Non-pigmented ciliary epithelial cell (primary cell): Measurements from ENCODE around the gene COL27A1.
A peak's percentile ranks its signal among the peaks of the same experiment; 100 is the strongest.

Experiments
- DNase-seq: peaks from one replicate; pipeline ENCODE4 v3.0.0-alpha.2; 2010; ENCODE audit warnings: low read depth

COL27A1 gene

DNA sequence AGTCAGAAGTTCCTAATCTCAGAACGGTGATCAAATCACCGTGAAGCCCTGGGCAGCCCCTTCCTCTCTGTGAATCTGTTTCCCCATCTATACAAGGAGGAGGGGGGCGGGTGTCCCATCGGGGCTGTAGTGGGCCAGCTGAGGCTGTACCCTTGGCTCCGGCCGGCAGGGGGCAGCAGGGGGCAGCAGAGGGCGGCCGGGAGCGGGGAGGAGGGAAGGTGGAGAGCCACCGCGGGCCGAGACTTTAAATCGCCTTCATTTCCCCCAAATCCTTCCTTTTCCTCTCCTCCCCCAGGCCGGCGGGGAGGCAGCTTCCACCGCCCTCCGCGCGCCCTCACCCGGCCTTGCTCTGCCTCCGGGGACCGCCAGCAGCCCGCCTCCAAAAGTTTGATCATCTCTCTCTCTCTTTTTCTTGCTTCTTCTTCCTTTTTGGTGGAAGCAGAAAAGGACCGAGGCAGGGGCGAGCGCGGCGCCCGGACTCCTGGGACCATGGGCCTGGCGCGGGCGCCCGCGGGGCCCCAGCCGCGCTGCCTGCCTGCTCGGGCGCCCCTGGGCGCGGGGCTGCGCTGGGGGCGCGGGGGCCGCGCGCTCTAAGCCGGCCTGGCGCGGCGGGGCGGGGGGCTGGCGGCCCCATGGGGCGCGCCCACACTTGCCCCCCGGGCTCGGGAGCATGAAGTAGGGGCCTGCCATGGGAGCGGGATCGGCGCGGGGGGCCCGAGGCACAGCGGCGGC is at the start of gene COL27A1:
Gene COL27A1 (plus strand): TSS at position 275 of the 732 bp plus-strand sequence. CDS start 414 bp downstream, at position 689.
- no peak for DNase-seq

GRCh38 chr9:114107286-114108001 is 47.9 kb upstream of the COL27A1 start:
- no peak for DNase-seq

GRCh38 chr9:114108016-114108833 is 47.1 kb upstream of the COL27A1 start:
- DNase-seq: peak; percentile 36

- no peak for DNase-seq
Measured at GRCh38 chr9:114109124-114109523, 46.2 kb upstream of the COL27A1 start.

DNA sequence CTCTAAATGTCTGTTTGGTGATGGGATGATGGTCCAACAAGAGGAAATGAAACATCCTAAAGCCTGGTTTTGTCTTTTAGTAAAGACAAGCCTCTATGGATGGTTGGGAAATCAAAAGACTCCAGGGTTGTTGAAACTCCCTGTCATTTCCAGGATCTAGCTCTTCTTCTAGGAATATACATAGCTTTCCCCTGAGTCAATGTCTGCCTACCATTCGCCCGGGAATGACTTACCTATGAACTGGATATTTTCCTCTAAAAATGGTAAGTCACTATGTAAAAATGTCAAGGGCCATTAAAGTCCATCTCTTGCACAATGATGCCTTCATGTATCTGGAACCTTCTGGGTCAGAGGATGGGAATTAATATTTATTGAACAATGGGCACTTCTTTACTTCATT is 45.2 kb upstream of the COL27A1 start:
- no peak for DNase-seq

DNA sequence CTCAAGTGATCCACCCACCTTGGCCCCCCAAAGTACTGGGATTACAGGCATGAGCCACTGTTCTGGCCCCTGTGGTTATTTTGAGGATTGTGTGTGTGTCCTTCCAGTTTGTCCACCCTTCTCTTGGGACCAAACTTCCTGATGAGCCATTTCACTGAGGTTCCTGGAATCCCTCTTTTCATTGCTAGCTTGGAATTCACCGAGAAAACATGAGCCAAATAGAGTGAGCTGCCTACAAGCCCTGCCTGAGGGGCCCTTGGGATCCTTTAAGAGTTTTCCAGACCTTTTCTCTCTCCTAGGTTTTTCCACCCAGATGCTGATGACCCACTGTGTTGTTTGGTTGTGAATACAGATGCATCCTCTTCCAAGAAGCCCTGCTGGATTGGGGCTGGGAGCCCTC is 43.0 kb upstream of the COL27A1 start:
- DNase-seq: no peak

- no peak for DNase-seq
Measured at GRCh38 chr9:114112778-114113584, 42.4 kb upstream of the COL27A1 start.

DNA sequence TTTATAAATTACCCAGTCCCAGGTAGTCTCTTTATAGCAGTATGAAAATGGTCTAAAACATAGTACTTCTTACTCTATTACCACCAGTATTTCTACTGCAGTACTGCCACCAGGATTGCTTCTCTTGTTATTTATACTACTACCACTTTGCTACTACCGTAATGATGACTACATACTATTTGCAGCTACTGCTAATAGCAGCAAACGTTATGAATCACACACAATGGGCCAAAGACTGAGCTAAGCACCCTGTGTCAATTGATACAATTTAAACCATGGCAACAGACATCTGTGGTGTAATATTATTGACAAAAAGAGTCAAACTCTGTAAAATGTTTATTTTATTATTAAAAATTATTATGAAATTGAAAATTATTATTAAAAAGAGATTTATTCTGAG is 41.0 kb upstream of the COL27A1 start:
- DNase-seq: no peak

DNA sequence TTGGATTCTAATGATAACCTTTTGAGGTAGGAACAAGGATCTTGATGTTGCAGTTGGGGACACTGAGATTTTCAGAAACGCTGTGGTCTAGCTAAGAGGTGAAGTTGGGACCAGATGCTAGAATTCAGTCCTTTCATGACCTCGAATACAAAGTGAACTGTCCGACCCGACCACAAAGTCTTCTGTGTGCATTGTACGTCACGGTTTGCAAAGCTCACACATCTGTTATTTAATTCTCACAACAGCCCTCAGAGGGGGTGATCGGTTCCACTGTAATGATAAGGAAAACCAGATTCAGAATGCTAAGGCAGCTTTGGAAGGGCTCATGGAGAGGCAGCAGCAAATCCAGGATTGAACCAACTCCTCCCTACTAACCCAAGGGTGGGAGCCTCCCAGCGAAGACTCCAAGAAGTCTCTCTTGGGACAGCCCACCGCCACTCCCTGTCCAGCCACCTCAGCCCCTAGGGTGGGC is 39.6 kb upstream of the COL27A1 start:
- DNase-seq: no peak

DNA sequence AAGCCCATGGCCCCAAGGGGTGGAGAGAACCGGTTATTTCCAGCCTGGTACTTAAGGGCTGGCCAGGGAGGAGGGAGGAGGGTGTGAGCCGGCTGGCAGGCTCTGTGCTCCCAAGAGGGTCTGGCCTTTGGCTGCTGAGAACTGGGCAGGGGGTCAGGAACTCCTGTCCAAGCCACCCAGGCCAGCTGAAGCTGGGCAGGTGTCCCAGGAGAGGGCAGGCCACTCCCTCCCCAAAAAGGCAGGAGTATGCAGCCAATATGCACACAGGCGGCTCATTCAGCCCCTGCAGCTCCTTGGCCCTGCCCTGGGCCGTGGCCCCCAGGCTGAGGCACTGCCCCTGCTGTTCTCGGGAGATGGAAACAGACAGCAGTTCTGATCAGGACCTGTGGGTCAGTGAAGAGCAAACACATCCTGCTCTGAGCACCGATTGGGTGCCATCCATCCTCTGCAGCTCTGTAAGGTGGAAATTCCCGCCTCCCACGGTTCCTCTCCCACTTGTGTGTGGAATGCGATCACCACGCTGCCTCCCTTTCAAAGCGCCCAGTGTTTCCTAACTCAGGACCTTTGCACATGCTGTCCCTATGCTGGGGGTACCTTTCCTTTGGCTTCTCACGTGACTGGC is 39.1 kb upstream of the COL27A1 start:
- no peak for DNase-seq

DNA sequence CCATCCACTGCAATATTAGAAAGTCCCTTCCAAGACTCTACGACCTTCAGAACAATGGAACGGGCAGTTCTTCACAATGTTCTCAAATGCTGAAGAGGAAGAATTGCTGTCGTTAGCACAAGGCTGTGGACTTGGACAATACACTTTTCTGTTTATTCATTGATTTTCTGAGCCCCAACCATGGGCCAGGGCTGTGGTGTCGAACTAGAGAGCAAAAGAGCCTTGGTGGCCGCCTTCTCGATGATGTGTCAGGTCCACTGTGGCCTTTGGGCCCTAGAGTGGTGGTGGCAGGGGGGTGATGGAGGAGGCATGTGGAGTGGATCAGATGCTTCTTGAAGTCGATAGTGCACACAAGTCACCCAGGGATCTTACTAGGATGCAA is 37.7 kb upstream of the COL27A1 start:
- DNase-seq: no peak

DNA sequence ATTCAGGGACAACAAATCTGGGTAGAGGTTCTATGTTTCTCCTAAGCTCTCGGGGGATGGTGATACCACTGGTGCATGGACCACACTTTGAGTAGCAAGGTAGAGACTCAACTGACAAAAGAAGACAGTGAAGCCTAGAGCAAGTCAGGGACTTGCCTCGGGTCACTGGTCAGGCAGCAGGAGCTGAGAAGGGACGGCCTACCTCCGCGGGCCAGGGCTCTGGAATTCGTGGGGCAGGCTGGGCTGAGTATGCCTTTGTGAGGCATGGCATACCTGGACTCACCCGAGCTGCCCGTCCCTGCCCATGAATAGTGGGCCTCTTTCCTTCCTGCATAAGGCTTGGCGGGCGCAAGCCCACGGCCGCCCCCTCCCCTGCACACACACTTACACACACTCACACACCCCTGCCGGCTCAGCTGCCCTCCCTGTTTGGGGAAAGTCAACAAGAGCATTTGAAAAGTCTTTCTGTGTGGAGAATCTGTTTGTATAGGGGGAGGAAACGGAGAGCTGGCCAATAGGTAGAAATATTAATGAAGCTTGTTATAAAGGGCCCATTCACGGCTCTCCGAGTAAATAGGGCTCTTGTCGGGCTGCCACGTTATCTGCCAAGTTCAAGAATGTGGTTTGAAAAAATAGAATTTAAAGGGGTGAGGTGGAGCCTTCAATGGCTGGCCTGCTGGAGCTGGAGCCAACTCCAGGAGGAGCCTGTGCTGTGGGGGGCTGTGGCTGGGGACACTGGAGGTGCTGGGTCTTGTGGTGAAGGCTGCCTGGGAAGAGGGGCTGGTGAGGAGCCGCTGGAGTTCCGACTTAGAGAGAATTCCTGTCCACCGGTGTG is 37.1 kb upstream of the COL27A1 start:
- no peak for DNase-seq

- no peak for DNase-seq
Measured at GRCh38 chr9:114119242-114120191, 35.8 kb upstream of the COL27A1 start.

DNA sequence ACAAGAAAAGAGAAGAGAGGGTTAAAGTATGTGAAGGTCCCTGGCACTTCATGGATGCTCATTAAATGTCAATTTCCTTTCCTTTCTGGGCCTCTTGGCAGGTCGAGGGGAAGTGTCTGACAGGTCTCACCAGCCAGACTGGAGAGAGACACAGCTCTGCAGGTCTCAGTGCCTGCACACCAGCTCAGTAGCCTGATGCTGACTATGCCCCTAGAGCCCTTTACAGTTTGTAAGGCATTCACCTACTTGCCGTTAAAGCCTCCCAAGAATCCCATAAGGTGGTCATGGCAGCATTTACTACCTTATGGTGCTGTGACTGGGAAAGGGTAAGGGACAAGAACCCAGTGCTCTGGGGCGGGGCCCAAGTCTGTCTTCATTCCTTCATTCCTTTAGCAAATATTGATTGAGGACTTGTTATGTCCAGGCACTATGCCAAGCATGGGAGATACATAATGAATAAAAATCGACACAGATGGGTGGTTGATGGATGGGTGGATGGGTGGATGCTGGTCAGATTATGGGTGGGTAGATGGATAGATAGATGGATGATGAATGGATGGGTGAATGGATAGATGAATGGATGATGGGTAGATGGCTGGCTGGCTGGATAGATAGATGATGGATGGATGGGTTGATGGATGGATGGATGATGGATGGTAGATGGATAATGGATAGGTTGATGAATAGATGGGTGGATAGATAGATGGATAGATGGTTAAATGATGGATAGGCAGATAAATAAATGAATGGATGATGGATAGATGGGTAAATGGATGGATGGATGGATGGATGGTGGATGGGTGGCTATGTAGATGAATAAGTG is 34.9 kb upstream of the COL27A1 start:
- no peak for DNase-seq

- no peak for DNase-seq
Measured at GRCh38 chr9:114121227-114122135, 33.9 kb upstream of the COL27A1 start.

DNA sequence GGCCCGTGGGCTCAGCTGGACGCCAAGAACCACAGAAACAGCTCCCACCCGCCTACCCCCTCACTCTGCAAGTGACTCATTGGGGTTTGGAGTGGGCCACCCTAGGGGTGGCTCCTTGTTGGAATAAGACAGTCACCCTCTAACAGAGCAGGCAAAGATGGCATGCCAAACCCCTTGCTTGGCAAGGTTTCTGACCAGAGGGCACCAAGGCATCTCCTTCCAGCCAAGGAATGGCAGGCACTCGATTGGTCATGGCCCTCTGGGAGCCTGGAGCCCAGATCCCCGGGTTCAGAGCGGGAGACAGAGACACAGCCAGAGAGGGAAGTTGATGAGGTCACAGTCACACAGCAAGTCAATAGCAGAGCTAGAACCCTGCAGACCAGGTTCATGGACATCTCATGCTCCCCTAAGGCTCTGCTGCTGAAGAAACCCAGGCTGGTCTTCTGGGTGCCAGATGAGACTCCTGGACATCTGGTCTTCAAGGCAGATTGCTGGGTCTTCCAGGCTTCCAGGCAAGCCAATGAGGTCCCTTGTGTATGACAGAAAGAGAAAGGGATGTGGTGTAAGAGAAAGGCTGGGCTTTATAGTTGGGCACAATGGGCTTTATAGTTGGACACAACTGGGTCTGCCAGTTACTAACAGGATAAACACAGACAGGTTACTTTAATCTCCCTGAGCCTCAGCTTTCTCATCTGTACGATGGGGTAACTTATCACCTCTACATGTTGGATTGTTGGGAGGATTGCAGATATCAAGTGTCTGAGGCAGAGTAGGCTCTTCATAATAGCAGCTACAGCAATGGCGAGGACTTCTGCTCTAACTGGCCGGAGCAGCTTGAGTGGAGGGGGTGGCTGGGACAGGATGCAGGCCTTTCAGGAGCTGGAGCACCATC is 33.0 kb upstream of the COL27A1 start:
- no peak for DNase-seq
